HepG2 (cell line): ENCODE data around the gene GPATCH11. TPM values are rescaled to one million over a fixed set of nuclear protein-coding genes. Genes with fewer than 3 reads are reported as not detected.

Experiments
- ATAC-seq: fragments of 200-7000 bp; cut with Tn5 transposase; 3 replicates; pipeline ENCODE4 v1.9.1; 2020; ENCODE audit warnings: mild to moderate bottlenecking, moderate library complexity
- BruUV-seq: library from RNA; stranded (reverse); fragments of 400-500 nt; replicated peaks from 2 replicates; lab custom pipeline; 2021; lab: Mats Ljungman, UMichigan
- CTCF ChIA-PET: fragments of 300-600 bp; formaldehyde crosslinking; extraction: SDS; loops from one replicate; lab custom pipeline; 2021; ENCODE audit warnings: low total read pairs, inconsistent platforms, low intra/inter-chr PET ratio; lab: Yijun Ruan, JAX
- POLR2A ChIA-PET: fragments of 350-600 bp; sonication (Branson Sonifier 250); formaldehyde crosslinking; loops from one replicate; lab custom pipeline; 2020; ENCODE audit warnings: antibody characterized with exemption, inconsistent platforms; lab: Yijun Ruan, JAX
- DNase-seq: peaks from one replicate; pipeline ENCODE4 v3.0.0-alpha.2; 2015; ENCODE audit warnings: low spot score
- FAIRE-seq: peaks from 3 replicates; lab custom pipeline; 2011; peaks lifted over from hg19 to GRCh38; lab: Jason Lieb, UNC
- H2AFZ ChIP-seq: one replicate; pipeline ENCODE4 v1.6.1; 2011; ENCODE audit warnings: low read length, inconsistent platforms
- H3K27ac ChIP-seq: fragments of 300-600 bp; 3 replicates; pipeline ENCODE4 v1.8.0; 2011; ENCODE audit warnings: mixed run types, mild to moderate bottlenecking, mixed read lengths, low read length, inconsistent platforms; ENCODE audit not compliant: insufficient read depth; ENCODE audit errors: extremely low read length
- H3K27me3 ChIP-seq, 2 experiments: fragments of 200-600 bp in 1 of 2; 2 replicates in 1 of 2; 3 replicates in 1 of 2; pipeline versions ENCODE4 v1.6.0 to v1.8.0; 2011; ENCODE audit warnings: low read length in 2 of 2, mild to moderate bottlenecking in 2 of 2, moderate library complexity in 2 of 2, inconsistent platforms in 1 of 2; ENCODE audit not compliant: insufficient read depth in 2 of 2, control insufficient read depth in 1 of 2
- H3K36me3 ChIP-seq, 2 experiments: fragments of 200-600 bp in 1 of 2; replicated peaks in 1 of 2; 2 replicates in 1 of 2; 3 replicates in 1 of 2; pipeline versions ENCODE4 v1.5.1 to v1.8.0; 2011; ENCODE audit warnings: low read length in 2 of 2, inconsistent platforms in 1 of 2; ENCODE audit not compliant: insufficient read depth in 2 of 2, control insufficient read depth in 1 of 2
- H3K4me1 ChIP-seq: 2 replicates; pipeline ENCODE4 v1.5.1; 2012; ENCODE audit warnings: low read length, inconsistent platforms; ENCODE audit not compliant: insufficient read depth
- H3K4me2 ChIP-seq: 2 replicates; pipeline ENCODE4 v1.6.0; 2011; ENCODE audit warnings: low read depth, low read length, inconsistent platforms
- H3K4me3 ChIP-seq, 3 experiments: fragments of 200-600 bp in 1 of 3; sonication (generic), shearing (Covaris generic) in 1 of 3; replicated peaks in 1 of 3; 2 replicates each; pipeline ENCODE4 v1.5.1; 2011 to 2016; ENCODE audit warnings: low read length in 3 of 3, inconsistent platforms in 2 of 3, low read depth in 2 of 3, mild to moderate bottlenecking in 2 of 3, control low read depth in 1 of 3, mixed read lengths in 1 of 3; ENCODE audit not compliant: insufficient read depth in 1 of 3
- H3K79me2 ChIP-seq: one replicate; pipeline ENCODE4 v1.6.1; 2011; ENCODE audit warnings: low read length, inconsistent platforms; ENCODE audit not compliant: insufficient read depth
- H3K9ac ChIP-seq: 2 replicates; pipeline ENCODE4 v1.6.0; 2011; ENCODE audit warnings: mild to moderate bottlenecking, low read depth, low read length, inconsistent platforms; ENCODE audit not compliant: insufficient read depth
- H3K9me3 ChIP-seq: 2 replicates; pipeline ENCODE4 v1.5.1; 2012; ENCODE audit warnings: mild to moderate bottlenecking, low read length
- H4K20me1 ChIP-seq: 2 replicates; pipeline ENCODE4 v1.6.0; 2011; ENCODE audit warnings: inconsistent platforms, mild to moderate bottlenecking, low read length, moderate library complexity; ENCODE audit not compliant: insufficient read depth
- HNF4A ChIP-seq: sonication (generic); formaldehyde crosslinking; IDR thresholded peaks from 2 replicates; pipeline ENCODE4 v1.4.0; 2020; ENCODE audit warnings: missing genetic modification reagents
- ISL2 ChIP-seq: sonication (generic); formaldehyde crosslinking; IDR thresholded peaks from 2 replicates; pipeline ENCODE4 v1.5.0; 2020; ENCODE audit warnings: missing genetic modification reagents
- MAFF ChIP-seq: IDR thresholded peaks from 2 replicates; pipeline ENCODE4 v1.6.1; 2011; ENCODE audit warnings: low read depth, low read length, improper control_type of control experiment
- MAFK ChIP-seq, 2 experiments: IDR thresholded peaks in 1 of 2; conservative IDR thresholded peaks in 1 of 2; 2 replicates each; pipeline ENCODE4 v1.6.1; 2011; ENCODE audit warnings: improper control_type of control experiment in 2 of 2, low read length in 2 of 2
- NFIB ChIP-seq: sonication (generic); formaldehyde crosslinking; IDR thresholded peaks from 2 replicates; pipeline ENCODE4 v1.9.0; 2021; ENCODE audit warnings: missing genetic modification reagents, mild to moderate bottlenecking, borderline replicate concordance
- ZNF234 ChIP-seq: sonication (generic); formaldehyde crosslinking; conservative IDR thresholded peaks from 2 replicates; pipeline ENCODE4 v1.5.1; 2020; ENCODE audit warnings: mild to moderate bottlenecking, missing genetic modification reagents
- in situ Hi-C: cut with HindIII; loops from 2 replicates; pipeline ENCODE4 v1.10.0; 2017; ENCODE audit warnings: low pct_unique_long_range_greater_than_20kb; ENCODE audit not compliant: extremely low pct_ligation_motif_present
- intact Hi-C: fragments of 100-400 bp; cut with micrococcal nuclease; formaldehyde crosslinking; loops from one replicate; pipeline ENCODE4 v1.10.0; 2022; ENCODE audit not compliant: unreplicated experiment
- polyA plus RNA-seq, 8 experiments: library from polyadenylated mRNA; depleted of rRNA in 3 of 8; stranded (reverse) in 7 of 8; unstranded in 1 of 8; fragments of >200 nt; fragmentation: Illumina TruSeq in 4 of 8; extraction: Trizol in 4 of 8; gene quantifications; 2 replicates each; pipeline versions ENCODE4 v1.2.1 to v1.2.3, GENCODE V29; 2011 to 2016; ENCODE audit warnings: low read depth in 4 of 8, missing spikeins in 1 of 8, mixed read lengths in 1 of 8; ENCODE audit not compliant: insufficient read depth in 1 of 8
- total RNA-seq, 5 experiments: library from RNA; depleted of rRNA; stranded (reverse); fragments of >200 nt; fragmentation: Illumina TruSeq; extraction: Trizol; gene quantifications; 2 replicates each; pipeline ENCODE4 v1.2.3, GENCODE V29; 2016; ENCODE audit warnings: low read depth in 1 of 5
- TF ChIP-seq, protein P1 (sequence below), 2 experiments: sonication (generic) in 1 of 2; formaldehyde crosslinking in 1 of 2; IDR thresholded peaks; 2 replicates each; pipeline versions ENCODE4 v1.5.1 to v1.6.1; 2011 to 2020; ENCODE audit warnings: borderline replicate concordance in 1 of 2, low read depth in 1 of 2, low read length in 1 of 2, mild to moderate bottlenecking in 1 of 2, missing genetic modification reagents in 1 of 2, moderate library complexity in 1 of 2
- TF ChIP-seq, protein P2 (sequence below): sonication (generic); formaldehyde crosslinking; IDR thresholded peaks from 2 replicates; pipeline ENCODE4 v1.4.0; 2020; ENCODE audit warnings: missing genetic modification reagents

The GPATCH11 gene
- total and polyA plus RNA-seq, 2 of the 13 experiments (the other 11 are each of a cell fraction or from before 2014, with no cell fraction given), result 3.8 to 8.7 TPM

DNA sequence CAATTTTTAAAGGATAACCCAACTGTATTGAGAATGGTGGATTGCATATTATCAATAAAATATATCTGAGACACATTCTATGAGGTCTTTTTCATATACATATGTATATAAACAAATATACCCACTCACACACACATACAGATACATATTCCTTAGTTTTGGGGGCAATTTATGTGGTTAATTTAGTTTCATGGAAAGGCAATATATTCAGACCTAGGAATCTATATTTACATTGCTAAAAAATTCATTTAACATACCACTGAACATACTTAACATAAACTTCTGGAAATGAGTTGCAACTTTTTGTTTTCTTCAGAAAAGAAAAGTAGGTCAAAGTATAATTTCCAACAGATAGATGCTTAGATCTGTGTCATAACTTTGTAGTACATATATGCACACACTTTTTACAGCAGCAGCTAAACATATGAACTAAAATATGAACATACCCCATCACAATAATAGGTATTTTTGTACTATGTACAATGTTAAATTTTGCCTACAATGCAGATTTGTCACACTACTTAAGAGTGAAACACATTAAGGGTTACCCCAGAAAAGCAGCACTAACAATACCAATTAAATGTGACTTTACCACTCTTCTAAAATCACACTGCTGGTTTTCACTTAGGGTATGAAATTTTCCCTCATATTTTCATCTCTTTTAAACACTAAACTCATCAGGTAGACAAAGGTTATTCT lies 23.2 kb upstream of the GPATCH11 start:
- POLR2A ChIA-PET, result no interaction called here
- in situ Hi-C loops, result no loop called here
- TF ChIP-seq MAFF (peak; percentile 69), HNF4A (CRISPR knock-in tag) (no peak), MAFK (conservative IDR thresholded peaks at IDR 0.05 in 1 of 2, IDR thresholded peaks at IDR 0.05 in 1 of 2; ENCODE audit: low read length in 2 of 2) (peak; percentile 73 to 86), NFIB (no peak), ZNF234 (CRISPR knock-in tag) (no peak), ISL2 (CRISPR knock-in tag) (no peak)
- TF ChIP-seq, protein P1, sequence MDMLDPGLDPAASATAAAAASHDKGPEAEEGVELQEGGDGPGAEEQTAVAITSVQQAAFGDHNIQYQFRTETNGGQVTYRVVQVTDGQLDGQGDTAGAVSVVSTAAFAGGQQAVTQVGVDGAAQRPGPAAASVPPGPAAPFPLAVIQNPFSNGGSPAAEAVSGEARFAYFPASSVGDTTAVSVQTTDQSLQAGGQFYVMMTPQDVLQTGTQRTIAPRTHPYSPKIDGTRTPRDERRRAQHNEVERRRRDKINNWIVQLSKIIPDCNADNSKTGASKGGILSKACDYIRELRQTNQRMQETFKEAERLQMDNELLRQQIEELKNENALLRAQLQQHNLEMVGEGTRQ (IDR thresholded peaks at IDR 0.05; ENCODE audit: low read depth, low read length), result no peak
- TF ChIP-seq, protein P1 (CRISPR knock-in tag; IDR thresholded peaks at IDR 0.05; ENCODE audit: borderline replicate concordance), result no peak
- TF ChIP-seq, protein P2, sequence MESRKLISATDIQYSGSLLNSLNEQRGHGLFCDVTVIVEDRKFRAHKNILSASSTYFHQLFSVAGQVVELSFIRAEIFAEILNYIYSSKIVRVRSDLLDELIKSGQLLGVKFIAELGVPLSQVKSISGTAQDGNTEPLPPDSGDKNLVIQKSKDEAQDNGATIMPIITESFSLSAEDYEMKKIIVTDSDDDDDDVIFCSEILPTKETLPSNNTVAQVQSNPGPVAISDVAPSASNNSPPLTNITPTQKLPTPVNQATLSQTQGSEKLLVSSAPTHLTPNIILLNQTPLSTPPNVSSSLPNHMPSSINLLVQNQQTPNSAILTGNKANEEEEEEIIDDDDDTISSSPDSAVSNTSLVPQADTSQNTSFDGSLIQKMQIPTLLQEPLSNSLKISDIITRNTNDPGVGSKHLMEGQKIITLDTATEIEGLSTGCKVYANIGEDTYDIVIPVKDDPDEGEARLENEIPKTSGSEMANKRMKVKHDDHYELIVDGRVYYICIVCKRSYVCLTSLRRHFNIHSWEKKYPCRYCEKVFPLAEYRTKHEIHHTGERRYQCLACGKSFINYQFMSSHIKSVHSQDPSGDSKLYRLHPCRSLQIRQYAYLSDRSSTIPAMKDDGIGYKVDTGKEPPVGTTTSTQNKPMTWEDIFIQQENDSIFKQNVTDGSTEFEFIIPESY, result no peak

More for the DNA sequence above, 23.2 kb upstream of the GPATCH11 start:
- Histone ChIP-seq H2AFZ (no peak overlapping the region), H3K4me2 (no peak overlapping the region), H3K36me3 (peaks cover 11 to 52% of the 10 kb centered on the region in 2 experiments), H3K27ac (no peak overlapping the region), H3K9me3 (no peaks in the 10 kb centered on the region), H3K9ac (no peak overlapping the region), H3K4me1 (no peaks in the 10 kb centered on the region), H3K79me2 (no peaks in the 10 kb centered on the region), H3K4me3 (no peak overlapping the region), H4K20me1 (no peaks in the 10 kb centered on the region), H3K27me3 (no peaks in the 10 kb centered on the region)
- FAIRE-seq (no peak), ATAC-seq (no peak), DNase-seq (no peak)
- intact Hi-C loops, result no loop called here
- CTCF ChIA-PET, result no interaction called here
- no TSS peak for BruUV-seq
